Occipital lobe (tissue), 2 donors: ENCODE measurements around the gene ERI3. TPM values are rescaled to one million over a fixed set of nuclear protein-coding genes. Genes with fewer than 3 reads are reported as not detected.

Source experiments
- DNase-seq: peaks from one replicate; lab custom pipeline; 2025; lab: John Stamatoyannopoulos, UW
- total RNA-seq: library from RNA; depleted of rRNA; stranded (reverse); fragments of >200 nt; gene quantifications from one replicate; pipeline ENCODE4 v1.2.3, GENCODE V29; 2014

Gene ERI3, protein sequence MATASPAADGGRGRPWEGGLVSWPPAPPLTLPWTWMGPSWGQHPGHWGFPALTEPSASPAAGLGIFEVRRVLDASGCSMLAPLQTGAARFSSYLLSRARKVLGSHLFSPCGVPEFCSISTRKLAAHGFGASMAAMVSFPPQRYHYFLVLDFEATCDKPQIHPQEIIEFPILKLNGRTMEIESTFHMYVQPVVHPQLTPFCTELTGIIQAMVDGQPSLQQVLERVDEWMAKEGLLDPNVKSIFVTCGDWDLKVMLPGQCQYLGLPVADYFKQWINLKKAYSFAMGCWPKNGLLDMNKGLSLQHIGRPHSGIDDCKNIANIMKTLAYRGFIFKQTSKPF
- total RNA-seq = 99.2 TPM

DNA sequence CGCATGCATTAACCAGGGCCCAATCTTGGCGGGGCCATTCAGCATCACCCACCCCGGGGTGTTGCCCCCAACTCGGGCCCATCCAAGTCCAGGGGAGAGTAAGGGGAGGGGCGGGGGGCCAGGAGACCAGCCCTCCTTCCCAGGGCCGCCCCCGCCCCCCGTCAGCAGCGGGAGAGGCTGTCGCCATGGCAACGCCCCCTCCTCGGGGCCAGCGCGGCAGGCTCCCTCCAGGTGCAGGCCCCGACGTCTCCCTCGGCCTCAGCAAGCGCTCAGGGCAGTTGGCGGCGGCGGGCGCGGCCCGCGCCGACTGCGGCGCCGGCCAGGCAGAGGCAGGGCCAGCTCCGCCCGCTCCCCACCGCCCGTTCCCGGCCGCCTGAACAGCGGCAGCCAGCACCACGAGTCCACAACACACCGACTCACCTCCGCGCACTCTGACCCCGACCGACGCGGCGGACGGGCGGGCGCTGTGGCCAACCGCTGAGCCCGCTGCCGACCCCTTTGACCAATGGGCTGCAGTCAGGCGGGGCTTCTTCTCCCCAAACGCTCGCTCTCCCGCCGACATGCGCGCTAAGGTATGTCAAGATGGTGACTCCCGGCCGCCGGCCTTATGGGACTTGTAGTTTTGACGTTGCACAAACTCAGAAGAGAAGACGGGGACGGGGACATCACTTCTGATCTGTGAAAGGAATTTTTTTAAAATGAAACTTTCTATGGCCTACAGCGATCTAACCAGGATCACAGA is at the start of gene ERI3:
ERI3 (minus strand) TSS at position 418 of the 742 bp plus-strand sequence; CDS start at position 187, 231 bp downstream.
- peak; percentile 97 for DNase-seq

DNA sequence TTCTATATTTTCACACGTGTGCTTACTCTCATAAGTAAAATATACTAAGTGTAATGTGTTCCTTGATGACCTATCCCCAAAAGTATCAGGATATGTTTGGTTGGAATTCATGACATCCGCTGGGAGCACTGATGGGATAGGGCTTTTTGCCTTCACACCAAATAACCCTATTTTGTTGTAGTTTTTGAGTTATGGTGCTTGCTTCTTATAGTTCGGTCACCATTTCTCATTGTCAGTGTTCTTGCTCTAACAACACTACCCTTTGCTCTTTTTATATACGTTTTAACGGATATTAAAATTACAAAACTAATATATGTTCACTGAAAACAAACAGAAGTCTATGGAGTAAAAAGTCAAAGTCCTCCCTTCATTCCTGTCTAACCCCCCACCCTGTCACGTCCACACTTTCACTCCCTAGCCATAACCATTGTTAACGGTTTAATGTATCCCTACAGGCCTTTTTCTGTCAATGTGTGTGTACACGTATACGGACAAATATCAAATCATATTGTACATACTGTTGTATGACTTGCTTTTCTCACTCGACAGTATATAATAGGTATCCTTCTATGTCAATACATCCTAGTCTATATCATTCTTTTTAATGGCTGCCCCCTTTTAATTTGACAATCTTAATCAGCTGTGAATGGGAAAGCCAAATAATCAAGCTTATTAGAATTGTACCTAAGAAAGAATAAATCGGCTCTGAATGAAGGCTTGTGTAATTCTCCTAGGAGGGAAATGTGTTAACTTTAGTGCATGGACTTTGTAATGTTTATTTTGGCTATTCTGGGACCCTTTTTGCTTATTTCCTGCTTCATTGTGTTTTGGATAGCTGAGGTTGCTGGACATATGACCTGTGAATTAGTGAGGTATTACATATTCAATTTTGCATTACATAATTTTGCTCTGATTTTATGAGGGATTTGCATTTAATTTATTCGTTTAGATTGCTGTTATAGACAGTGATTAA is 46.5 kb upstream of the ERI3 start:
- DNase-seq = no peak

DNA sequence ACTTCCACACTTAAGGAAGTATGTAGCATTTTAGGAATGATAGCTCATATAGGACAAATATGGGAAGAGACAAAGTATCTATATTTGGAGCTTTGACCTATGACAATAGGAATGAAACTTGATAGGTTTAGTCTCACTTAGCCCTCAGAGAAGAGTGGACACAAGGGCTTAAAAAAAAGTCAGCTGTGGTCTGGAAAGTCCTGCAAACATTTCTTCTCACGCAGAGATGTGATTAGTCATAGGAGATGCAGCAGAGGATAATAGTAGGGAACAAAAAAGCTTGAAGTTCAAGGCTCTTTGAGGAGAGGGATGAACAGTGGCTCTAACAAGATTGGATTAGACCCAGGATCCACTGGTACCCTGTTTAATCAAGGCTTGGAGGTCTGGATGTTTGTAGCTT is 35.2 kb upstream of the ERI3 start:
- no peak for DNase-seq

DNA sequence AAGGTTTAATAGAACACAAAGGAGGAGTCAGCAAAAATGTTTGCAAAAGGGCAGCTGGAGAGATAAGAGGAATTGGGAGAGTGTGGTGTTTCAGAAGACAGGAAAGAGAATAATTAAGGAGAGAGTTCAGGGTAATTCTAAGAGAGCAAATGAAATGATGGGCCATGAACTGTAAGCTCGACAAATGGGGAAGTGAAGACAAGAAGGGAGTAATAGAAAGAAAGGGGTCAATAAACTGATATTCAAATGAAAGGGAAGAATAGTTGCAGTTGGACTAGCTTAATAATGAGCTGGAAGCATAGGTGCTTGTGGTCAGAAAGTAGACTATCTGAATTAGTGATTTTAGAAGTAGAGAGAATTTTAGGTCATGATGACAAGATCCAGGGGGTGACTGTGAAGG is 34.4 kb upstream of the ERI3 start:
- no peak for DNase-seq

DNA sequence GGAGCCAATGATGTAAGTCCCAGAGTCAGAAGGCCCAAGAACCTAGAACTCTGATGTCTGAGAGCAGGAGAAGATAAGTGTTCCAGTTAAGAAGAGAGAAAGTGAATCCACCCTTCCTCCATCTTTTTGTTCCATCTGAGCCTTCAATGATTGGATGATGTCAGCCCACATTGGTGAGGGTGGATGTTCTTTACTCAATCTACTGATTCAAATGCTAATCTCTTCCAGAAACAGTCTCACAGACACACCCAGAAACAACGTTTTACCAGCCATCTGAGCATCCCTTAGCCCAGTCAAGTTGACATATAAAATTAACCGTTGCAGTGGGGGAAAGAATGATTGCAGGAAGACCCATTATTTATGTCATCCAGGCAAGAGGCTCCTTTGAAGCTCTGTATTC is 33.5 kb upstream of the ERI3 start:
- no peak for DNase-seq

DNA sequence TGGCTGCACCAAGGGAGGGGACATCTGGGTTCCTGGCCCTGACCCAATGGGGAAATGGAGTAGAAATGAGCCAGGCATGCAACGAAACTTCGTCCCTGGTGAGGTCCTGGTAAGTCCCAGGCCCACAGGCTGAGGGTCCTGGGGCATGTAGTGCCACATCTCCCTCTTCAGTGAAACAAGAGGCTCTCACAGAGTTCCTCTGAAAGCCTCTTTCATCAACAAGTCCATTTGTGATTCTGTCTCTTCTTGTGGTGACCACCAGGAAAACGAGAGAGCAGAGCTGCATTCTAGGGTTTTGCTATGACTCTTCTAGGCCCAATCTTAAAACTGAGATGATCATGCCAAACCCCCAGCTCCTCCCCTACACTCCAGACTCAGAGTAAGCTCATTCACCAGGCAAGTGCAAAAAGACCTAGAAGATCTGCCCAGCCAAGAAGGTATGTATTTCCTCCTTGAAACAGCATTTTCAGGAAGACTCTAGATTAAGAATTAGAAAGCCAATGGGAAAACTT is 25.7 kb upstream of the ERI3 start:
- DNase-seq = no peak

DNA sequence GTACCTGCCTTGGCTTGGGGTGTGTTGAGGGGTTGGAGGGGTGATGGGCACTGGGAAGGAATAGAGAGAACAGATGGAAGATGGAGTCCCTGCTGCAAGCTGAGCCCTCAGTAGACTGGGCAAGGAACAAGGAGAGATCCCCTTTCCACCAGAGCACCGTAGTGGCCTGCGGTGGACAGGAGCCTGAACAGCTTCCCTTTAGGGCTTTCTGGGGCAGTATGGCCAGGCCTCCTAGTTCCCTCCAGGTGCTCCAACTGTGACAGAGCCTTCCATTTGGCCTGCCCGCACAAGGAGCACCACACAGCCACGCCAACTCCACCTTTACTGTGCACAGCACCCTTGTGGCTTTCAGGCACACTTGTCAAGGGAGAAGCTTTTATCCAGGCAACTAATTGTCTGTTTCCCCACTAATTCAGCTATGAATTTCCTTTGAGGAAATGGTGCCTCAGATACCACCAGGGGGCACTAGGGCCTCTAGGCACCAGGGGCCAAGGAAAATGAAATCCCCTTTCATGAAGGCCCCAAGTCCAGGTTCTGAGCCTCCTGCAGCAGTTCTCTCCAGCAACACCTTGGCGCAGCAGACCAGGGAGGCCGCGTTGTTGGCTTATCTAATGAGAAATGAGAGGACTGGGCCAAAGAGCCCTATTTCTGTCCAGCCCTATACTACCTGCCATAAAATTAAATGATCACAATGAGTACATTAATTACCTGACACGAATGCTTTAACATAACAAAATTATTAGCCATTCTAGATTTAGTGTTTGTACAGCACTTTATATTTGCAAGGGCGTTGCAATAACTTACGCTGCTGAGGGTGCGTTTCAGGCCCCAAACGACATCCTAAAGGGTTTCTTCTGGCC is 23.1 kb upstream of the ERI3 start:
- DNase-seq = no peak

DNA sequence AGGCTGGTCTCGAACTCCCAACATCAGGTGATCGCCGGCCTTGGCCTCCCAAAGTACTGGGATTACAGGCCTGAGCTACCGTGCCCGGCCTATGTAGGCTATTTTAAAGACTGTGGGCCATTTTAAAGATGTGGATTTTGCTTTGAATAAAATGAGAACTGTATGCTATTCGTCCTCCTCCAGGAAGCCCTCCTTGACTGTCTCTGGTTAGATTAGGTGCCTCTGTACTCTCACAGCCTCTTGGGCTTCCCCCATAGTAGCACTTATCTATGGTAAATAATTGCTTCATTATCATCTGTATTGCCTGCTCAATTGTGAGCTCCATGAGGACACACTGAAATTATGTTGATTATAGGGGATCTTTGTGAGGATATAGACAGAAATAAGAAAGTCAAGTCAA is 20.5 kb upstream of the ERI3 start:
- no peak for DNase-seq

DNA sequence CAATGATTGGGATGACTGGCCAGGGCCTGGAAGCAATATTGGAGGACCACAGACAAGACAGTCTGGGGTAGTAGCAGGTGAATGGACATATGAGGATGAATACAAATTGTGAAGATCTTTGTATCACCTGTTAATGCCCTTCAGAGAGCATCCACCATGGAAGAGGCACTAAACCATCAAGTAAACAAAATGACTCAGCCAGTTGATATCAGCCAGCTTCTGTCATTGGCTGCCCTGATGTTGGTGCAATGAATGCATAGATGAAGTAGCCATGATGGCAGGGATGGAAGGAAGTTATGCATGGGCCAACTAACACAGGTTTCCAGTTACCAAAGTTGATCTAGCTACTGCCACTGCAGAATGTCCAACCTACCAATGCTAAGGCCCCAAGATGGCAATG is 16.1 kb upstream of the ERI3 start:
- no peak for DNase-seq

DNA sequence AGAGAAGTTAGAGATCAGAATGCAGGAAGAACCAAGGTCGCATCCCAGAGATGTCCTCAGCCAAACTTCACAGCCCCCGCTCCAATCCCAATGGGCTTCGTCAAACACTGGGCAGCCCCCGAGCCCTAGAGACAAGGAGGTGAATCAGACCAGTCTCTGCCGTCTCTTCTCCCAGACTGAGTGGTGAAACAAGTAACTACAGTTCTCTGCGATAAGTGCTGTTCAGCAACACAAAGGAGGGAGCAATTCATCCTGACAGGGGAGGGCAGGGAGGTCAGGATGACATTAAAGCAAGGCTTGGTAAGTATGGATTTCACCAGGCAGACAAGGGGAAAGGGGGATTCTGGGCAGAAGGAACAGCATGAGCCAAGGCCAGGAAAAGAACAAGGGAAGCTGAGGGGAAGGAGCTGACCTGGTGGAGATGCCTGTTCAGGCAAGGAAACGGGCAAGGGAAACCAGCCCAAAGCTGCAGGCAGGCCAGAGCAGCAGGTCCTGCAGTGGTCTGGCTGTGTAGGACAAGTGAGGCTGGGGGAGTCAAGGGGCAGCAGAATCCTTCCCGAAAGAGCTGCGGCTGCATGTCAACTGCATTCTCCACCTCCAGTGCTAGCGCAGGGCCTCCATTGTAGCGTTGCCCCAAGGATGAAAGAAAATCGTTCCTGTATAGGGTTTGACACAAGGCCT is 13.6 kb upstream of the ERI3 start:
- no peak for DNase-seq

DNA sequence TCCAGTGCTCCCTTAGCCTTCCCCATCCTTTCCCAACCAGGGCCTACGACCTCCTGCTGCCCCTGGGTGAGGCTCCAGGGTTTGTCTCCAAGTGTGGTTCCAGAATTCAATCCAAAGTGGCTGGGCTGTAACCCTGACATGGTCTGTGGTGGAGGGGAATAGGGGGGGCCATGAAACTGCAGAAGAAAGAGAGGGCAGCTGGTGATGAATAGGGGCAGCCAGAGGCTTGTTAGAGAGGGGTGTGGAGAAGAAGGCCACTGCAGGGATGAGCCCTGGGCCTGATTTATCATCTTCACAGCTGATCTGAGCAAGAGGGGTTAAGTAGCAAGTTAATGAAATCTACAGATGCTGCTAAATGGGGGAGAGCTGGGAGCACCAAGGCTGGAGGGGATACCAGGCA is 12.9 kb upstream of the ERI3 start:
- no peak for DNase-seq

DNA sequence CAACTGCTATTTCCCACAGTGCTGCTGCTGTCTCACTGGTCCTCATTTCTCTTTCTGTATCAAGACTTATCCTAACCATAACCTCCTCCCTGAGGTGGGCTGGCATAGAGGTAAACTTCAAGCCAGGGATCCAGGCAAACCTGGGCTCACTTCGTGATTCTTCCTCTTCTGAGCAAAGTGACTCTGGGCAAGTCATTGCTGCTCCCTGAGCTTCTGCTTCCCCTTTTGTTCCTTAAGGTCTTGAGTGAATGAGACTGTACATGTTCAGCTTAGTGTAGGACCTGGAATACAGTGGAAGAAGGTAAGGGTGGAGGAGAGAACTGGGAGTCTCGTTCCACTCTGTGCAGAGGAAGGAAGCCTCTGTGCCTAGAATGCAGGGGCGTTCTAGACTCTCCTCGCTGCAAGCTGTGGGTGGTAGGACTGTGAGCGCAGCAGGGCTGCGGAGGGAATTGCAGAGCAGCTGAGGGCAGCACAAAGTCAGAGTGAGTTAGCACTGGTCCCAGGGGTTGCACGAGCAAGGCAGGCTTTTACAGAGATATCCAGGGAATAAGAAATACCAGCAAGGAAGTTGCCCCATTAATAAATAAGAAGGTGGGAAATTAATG is 11.4 kb upstream of the ERI3 start:
- no peak for DNase-seq

DNA sequence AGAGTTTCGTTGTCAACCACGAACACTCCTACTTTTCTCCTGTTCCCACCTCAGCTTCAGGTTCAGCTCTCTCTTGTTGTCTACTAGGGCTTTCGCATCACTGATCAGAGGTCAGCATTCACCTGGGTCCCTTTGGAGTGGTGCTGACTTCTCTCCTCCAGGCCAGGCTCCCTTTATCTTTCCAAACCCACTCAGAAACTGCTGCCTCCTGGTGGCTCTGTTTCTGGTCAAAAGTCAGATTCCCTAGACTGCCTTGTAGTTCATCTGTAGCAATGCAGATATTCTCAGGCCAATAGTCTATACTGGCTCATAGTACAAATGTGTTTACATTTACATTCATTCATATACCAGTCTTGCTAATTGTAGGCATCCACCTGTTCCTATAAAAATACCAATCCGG is 6.4 kb upstream of the ERI3 start:
- DNase-seq = no peak

DNA sequence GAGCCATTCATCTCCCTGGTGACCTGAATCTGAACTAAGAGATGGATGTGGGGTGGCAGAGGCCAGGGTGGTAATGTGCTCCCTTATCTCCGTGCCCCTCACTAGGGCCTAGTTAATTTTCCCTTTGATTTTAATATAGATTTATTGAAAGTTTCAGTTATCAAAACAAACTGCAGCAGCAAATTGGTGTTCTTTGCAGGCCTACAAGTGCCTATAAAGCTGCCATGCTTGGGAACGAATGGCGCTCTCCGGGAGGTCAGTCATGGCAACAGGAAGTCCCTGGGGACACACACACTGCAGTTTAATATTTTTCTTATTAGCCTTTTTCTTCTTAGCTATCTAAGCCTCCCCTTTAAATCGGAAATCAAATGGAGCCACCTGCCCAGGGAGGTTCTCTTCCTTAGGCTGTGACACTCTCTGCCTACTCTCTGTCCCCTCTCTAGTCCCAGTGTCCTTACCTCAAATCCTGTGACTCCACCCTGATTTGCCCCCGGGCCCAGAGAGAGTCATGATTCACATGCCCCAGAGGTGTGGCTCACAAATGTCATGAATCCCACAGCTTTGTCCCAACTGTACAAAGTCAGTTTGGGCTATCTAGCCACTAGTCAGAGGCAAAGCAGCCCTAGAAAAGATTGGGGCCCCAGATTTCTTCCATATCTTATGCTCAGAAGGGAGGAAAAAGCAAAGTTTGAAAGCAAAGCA is 4.3 kb upstream of the ERI3 start:
- no peak for DNase-seq

GRCh38 chr1:44357710-44358109 is 2.7 kb upstream of the ERI3 start:
- DNase-seq = no peak

- DNase-seq = no peak
Measured at GRCh38 chr1:44355582-44356305, 687 bp upstream of the ERI3 start.

- no peak for DNase-seq
Measured at GRCh38 chr1:44354268-44354839, 703 bp downstream of the ERI3 start.

DNA sequence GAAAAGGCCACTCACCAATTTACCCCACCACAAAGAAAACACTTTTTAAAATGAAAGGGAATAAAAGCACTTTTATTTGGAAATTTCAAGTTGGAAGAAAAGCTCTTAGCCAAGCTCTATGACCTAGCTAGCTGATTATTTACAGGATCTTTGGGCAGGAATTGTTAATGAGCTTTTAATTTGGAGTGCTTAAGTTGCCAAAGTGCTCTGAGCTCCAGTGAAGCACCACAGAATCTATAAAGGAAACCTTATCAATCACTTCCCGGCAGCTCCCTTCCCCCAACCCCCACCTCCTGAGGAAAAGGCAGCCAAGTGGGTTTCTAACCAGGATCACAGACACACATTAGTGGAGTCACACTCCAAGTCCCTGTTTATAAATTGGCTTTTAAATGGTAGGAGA is 1.5 kb downstream of the ERI3 start:
- DNase-seq = no peak
